Stimulated activated CD4-positive, alpha-beta T cell treated with anti-CD3 and anti-CD28 coated beads, Interleukin-1b, Interleukin-23, amount 100 ng/mL, for 48 hours (primary cell): Measurements from ENCODE around the gene VCL.
"Not testable (repeated sequence)": the region's sequence is repeated elsewhere in the genome, so short reads cannot be mapped to it uniquely, and the experiment has no call there.

Experiments
- DNase-seq: peaks from one replicate; pipeline ENCODE4 v3.0.0-alpha.2; 2020

The VCL gene

DNA sequence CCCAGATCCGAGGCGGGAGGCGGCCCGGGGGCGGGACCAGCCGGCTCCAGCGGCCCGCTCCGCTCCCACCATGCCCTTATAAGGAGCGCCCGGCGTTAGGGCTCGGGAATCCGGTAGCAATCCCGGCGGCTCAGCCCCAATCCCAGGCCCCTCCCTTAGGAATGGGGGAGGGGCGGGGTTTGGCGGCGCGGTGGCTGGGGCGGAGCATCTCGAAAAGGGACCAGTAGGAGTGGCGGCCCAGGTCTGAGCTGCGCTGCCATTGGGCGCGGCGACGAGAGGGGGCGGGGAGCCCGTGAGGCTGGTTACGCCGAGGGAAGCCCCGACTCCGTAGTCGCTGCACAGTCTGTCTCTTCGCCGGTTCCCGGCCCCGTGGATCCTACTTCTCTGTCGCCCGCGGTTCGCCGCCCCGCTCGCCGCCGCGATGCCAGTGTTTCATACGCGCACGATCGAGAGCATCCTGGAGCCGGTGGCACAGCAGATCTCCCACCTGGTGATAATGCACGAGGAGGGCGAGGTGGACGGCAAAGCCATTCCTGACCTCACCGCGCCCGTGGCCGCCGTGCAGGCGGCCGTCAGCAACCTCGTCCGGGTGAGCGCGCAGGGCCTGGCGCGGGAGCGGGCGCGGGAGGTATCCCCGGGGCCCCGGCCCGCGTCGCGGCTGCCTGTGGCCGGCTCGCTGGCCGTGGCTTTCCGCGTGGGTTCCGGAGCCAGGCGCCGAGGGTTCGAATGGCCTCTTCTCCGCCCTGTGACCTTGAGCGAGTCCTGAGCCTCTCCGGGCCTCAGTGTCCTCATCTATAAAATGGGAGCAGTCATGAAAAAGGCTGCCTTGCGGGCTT, at the start of gene VCL:
Gene VCL, plus strand, starts transcription at position 330 of the 836 bp plus-strand sequence. Its CDS starts 92 bp downstream, at position 422.
- peak; percentile 95 for DNase-seq

DNA sequence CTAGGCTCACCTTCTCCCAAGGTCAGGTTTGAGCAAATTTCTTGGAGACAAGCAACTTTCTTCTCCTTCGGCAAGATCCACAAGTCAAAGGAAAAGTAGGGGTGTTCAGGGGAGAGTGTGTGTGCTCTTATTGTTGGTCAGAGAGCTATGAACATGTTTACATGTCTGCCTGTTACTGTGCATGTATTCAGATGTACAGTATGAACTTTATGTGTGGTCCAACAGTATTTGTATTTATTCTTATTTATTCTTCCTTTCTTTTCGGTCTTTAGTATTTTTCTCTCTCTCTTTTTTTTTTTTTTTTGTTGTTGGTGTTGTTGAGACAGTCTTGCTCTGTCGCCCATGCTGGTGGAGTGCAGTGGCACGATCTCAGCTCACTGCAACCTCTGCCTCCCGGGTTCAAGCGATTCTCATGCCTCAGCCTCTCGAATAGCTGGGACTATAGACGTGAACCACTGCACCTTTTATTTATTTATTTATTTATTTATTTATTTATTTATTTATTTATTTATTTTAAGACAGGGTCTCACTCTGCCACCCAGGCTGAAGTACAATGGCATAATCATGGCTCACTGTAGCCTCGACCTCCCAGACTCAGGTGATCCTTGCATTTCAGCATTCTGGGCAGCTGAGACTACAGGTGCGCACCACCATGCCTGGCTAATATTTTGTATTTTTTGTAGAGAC, 48.8 kb upstream of the VCL start:
- no peak for DNase-seq

DNA sequence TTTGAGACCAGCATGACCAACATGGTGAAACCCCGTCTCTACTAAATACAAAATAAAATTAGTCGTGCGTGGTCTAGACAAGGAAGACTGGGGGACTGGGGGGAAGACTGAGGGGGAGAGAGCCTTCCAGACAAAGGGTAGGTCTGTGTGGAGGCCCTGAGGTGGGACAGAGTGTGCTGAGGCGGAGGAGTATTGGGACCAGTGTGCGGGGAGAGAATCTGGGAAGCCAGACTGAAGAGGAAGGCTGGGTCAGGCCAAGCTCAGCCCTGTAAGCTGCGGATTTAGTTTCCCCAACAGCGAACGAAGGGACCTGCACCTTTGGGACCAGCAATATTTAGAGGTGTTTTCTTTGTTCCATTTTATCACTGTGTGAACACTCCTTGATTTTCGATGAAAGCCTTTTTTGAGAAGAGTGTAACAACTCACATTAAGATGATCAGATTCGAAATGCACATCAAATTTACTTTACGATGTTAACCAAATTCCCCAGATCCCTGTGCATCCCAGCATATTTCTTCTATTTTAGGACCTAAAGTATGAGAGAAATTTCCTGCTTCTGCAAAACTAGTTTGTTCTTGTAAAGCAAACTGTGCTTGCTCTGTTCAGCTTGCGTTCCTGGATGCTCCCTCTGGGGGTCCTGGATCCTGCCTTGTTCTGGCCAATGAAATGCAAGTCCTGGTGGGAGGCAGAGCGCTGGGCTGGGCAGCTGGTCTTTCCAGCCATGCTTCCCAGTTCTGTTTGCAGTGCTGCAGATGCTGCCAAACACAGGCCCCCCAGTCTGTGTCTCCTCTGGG, 47.6 kb upstream of the VCL start:
- DNase-seq = no peak

DNA sequence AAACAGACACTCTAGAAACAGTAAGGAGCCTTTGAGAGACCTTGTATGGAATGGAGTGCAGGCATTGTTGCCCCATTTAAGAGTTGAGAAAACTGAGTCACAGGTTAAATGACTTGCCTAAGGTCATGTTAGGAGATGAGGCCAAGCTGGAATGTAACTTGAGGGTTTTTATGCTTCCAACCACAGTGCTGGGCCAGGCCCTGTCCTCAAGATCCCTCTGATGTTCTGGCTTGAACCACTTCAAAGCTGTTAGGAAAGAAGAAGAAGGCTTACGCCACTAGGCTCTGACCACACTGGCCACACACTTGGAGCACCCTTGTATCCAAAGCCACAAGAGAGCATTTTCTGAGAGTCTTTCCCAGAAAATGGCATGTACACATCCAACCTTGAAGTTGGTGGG, 44.3 kb upstream of the VCL start:
- DNase-seq = no peak

DNA sequence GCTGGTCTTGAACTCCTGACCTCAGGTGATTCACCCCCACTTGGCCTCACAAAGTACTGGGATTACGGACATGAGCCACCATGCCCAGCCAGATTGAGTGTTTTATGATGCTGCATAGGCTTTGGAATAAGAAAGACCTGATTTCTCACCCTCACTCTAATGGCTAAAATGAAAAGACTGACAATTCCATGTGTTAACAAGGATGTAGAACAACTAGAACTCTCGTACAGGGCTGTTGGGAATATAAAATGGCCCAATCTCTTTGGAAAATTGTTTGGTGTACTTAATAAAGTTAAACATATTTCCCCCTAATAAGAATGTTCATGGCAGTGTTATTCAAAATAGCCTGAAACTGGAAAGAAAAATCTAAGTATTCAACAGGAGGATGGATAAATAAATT, 43.2 kb upstream of the VCL start:
- DNase-seq = no peak

DNA sequence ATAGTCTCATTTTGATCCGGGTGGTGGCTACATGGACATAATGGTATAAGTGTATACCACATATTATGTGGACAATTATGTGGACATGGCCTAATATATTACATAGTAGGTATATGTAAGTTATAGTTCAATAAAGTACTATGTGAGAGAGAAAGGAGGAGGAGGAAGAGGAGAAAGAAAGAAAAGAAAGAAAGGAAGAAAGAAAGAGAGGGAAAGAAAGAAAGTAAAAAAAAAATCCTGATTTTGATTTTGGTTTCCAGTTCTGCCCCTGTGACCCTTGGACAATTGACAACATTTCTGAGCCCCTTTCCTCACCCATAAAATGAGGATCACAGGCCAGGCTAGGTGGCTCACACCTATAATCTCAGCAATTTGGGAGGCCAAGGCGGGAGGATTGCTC, 42.2 kb upstream of the VCL start:
- DNase-seq = no peak

DNA sequence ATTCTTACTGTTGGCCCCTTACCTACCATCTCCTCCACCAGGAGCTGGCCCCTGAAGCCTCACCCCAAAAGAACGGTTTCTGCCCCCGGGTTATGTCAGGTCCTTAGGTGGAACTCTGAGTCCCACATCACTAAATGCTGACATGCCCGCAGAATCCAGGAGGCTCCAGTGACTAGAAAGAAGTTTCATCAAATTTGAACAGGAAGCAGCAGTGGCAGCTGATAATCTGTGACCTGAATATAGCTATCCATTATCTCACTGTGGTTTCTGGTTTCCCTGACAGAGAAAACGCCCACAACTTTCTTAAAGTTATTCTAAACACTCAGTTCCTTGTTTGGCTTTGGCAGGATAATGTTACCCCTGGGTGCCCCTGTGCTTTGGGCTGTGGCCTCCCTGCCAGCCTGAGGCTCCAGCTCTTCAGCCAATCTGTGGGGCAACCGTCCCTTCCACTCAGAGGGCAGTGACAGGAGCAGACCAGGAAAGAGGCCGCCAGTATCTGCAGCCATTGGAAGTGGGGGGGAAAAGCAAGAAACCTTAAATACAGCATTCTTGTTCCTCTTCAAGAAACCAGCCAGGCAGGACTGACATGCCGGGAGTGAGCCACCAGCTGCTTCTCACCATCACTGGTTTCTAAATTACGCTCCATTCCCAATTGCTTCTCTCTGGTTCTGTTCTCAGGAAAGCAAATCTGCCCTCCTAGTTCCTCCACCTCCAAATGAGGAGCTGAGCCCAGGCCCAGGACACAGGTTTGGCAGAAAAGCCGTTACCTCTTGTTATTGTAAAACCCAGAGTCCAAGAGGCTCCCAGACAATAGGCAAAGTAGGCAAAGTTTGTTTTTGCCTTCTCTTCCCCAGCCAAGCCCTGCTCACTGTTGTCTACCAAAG, 41.2 kb upstream of the VCL start:
- DNase-seq = peak; percentile 8

DNA sequence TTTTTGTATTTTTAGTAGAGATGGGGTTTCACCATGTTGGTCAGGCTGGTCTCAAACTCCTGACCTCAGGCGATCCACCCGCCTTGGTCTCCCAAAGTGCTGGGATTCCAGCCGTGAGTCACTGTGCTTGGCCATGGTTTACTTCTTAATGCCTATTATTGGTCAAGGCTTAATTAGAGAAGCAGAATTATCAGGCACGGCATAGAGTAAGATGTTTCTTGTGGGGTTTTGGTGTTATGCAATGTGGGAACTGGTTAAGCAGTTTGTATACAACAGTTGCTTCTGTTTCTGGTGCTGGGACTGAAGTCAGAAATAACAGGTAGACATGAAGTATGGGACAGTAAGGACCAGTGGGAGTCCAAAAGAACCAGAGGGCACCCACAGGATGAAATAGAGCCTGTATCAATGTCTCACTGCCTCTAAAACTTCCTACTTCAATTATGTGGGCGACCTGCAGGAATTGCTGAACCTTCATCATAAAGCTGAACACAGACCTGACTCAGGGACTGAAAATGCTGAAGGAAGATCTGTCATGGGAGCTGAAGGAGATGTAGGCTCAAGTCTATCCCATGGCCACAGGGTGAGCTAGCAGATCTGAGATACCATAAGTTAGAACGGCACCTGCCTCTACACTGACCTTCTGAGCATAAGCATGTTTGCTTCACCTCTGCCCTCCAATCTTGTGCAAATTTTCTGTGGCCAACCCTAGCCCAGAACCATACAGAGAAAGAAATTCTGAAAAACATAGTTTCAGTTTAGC, 38.3 kb upstream of the VCL start:
- DNase-seq = no peak

DNA sequence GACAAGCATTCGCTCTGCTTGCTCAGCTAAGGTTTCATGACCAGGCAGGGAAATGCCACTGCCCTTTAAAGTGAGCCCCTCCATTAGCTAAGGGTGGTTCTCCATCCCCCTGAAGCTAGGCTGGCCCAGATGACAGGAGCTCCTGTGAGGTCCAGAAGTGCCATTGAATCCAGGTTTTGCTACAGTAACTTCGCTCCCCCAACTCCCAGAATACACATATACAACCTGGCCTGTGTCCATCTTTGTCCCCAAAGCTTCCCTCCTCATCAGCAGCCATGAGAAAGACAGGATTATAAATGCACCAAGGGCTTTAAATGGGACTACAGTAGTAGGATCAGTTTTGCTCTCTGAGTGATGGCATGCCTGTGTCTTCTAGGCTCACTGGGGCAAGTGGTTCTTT, 35.5 kb upstream of the VCL start:
- no peak for DNase-seq

DNA sequence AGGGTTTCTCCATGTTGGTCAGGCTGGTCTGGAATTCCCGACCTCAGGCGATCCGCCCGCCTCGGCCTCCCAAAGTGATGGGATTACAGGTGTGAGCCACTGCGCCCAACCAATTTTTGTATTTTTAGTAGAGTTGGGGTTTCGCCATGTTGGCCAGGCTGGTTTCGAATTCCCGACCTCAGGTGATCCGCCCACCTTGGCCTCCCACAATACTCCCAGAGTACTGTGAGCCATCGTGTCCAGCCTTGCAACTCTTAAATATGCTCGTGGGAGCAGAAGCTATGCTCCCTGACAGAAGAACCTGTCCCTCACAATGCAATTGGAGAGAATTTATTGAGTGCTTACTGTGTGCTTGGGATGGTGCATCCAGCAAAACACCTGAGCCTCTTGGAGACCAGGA, 34.4 kb upstream of the VCL start:
- not testable (repeated sequence) for DNase-seq

DNA sequence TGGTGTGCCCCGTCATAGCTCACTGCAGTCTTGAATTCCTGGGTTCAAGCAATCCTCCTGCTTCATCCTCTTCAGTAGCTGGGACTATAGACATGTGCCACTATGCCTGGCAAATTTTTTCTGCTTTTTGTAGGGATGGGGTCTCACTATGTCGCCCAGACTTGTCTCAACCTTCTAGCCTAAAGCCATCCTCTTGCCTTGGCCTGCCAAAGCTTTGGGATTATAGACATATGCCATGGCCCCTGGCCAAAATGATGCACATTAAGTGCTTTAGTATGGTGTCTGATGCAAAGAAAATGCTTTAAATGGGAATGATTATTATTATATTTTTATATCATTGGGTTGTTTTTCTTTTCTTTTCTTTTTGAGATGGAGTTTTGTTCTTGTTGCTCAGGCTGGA, 33.2 kb upstream of the VCL start:
- no peak for DNase-seq

DNA sequence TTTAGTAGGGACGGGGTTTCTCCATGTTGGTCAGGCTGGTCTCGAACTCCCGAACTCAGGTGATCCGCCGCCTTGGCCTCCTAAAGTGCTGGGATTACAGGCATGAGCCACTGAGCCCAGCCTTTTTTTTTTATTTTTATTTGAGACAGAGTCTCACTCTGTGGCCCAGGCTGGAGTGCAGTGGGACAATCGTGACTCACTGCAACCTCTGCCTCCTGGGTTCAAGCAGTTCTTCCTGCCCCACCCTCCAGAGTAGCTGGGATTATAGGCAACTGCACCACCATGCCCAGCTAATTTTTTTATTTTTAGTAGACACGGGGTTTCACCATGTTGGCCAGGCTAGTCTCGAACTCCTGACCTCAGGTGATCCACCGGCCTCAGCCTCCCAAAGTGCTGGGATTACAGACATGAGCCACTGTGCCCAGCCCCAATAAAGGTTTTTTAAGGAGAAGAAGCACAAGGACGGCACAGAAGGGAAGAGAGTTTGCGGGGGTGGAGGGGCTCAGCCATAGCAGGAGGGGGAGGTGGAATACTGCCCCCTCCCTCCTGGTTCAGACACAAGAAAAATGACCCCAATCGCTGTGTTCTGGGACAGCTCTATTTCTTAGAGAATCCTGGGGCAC, 32.5 kb upstream of the VCL start:
- DNase-seq = not testable (repeated sequence)

DNA sequence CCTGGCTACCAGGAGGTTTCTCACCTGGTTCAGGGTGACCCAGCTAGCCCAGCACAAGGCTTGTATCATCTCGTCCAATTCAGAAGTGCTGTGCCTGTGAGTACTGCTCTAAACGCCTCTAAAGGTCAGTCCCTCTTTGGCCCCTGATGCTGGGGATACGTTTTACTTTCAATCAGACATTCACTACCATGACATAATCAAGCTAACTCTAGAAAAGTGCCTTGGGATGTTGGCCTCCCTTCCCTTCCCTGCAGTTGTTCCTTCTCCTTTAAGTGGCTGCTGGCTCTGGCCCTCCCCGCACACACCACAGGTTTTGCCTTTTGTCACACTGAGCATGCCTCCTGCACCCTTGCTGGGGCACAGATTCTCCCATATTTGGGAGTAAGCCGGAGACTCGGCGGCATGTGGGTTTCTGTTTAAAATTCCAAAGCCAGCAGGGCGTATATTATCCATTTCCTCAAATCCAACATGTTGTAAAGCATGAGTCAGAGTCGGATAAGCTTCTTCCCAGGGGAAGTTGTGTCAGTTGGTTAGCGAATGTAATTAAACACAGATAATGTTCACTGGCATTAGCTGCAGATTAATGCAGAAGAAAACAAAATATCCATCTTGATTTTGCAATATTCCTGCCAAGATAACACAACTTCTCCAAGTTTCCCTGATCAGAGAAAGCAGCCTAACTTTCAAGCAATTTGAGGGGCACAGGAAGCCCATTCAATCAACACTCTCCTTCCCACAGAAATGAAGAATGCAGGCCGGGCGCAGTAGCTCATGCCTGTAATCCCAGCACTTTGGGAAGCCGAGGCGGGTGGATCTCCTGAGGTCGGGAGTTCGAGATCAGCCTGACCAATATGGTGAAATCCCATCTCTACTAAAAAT, 31.8 kb upstream of the VCL start:
- DNase-seq = no peak

DNA sequence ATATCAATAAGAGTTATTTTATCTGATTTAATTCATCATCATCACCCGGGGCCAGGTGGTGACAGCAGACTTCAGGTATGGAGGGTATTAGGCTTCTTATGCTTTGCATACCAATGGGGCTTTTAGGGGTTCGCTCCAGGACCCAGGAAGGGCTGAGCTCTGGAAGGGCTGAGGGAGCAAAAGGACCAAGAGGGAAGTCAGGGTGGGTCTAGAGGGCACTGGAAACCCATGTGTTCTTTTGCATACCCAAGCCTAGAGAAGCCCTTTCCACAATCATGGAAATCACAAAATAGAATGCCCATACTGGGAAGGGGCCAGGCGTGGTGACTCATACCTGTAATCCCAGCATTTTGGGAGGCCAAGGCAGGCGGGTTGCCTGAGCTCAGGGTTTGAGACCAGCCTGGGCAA, 30.9 kb upstream of the VCL start:
- no peak for DNase-seq

DNA sequence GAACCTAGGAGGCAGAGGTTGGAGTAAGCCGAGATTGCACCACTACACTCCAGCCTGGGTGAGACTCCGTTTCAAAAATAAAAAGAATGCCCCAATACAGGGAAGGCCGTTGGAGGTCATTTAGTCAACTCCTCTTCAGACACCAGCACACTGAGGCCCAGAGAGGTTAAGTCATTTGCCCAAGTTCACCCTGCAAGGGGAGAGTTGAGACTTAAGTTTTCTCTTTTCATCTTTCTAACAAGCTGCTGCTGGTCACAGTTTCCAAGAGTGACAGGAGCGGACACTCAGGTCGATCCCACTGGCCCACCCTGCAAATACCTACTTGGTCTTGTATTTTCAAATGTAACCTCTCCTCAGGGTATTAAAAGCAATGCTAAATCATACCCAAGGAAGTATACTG, 30.4 kb upstream of the VCL start:
- DNase-seq = no peak

DNA sequence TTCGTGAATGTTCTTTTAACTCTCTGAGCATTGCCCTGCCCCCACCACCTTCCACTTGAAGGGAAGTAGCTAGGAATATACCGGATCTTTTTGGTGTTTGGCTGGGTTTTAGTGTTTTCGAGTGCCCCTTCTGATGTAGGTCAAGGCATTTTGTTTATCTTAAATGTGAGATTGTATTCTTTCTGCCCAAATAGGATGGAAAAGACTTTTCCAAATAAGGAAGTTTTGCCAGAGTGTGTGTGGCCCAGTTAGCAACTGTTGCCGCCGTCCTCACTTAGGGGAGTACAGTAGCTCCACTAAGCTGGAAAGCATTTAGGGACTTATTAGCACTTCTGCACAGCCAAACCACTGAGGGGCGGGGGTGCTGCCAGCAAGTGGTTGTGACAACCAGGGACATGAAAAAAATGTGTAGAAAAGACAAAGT, 29.8 kb upstream of the VCL start:
- DNase-seq = no peak

DNA sequence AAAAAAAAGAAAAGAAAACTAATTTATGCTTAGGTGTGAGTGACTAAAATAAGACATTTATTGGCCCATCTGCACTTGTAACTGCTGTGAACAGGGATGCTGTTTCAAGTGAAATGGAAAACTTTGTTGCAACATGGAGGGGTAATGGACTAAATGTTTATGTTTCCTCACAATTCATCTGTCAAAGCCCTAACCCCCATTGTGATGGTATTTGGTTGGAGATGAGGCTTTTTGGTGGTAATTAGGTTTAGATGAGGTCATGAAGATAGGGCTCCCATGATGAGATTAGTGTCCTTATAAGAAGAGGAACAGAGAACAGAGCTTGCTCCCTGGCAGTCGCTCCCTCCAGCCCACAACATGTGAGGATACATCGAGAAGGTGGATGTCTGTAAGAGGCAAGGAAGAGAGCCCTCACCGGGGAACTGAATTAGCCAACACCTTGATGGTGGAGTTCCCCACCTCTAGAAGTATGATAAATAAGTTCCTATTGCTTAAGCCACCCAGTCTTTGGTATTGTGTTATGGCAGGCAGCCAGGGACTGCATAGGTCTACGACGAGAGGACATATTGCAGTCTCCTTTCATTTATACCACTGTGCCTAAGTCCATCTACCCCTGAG, 28.6 kb upstream of the VCL start:
- no peak for DNase-seq

DNA sequence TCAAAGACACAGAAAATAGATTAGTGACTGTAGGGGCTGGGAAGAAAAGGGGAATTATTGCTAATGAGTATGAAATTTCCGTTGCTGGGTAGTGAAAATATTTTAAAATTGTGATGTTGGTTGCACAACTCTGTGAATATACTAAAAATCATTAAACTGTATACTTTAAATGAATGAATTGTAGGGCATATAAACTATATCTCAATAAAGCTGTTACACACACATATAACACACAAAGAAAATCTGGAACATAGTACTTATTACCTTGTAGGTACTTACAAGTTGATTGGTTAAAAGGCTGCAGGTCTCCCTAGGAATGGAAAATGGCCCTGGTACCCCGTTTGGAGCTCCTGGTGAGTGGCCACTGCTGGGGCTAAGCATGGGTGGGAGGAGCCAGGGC, 27.1 kb upstream of the VCL start:
- no peak for DNase-seq

DNA sequence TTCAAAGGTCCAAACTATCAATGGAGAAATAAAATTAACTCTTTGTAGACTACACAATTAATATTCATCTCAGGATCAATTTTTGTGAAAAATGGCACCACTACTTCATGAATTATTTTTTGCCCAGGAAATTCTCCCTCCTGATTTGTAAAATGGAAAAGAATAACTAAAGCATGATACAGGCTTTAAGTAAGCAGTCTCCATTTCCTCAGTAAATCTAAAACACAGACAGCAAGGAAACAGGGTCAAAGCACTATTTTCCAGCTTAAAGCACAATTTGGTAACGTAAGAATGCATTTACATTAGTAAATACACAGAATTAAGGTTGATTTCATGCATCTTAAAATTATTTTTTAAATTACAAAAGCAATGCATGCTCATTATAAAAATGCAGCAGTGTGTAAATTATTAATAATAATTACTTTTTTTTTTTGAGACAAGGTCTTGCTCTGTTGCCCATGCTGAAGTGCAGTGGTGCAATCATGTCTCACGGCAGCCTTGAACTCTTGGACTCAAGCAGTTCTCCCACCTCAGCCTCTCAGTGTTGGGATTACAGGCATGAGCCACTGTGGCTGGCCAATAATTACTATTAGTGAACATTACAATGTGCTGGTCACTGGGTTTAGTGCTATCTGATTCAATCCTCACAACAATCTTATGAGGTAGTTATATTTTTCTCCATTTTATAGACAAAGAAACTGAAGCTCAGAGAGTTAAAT, 26.1 kb upstream of the VCL start:
- no peak for DNase-seq
